ENCODE measurements around the gene GNPTAB. TPM values are rescaled to one million over a fixed set of nuclear protein-coding genes. Genes with fewer than 3 reads are reported as not detected.

Gene GNPTAB
- total and polyA plus RNA-seq, 2 of the 8 experiments (the other 6 are each of a cell fraction or from before 2014, with no cell fraction given), result 21.5 to 51.3 TPM

DNA sequence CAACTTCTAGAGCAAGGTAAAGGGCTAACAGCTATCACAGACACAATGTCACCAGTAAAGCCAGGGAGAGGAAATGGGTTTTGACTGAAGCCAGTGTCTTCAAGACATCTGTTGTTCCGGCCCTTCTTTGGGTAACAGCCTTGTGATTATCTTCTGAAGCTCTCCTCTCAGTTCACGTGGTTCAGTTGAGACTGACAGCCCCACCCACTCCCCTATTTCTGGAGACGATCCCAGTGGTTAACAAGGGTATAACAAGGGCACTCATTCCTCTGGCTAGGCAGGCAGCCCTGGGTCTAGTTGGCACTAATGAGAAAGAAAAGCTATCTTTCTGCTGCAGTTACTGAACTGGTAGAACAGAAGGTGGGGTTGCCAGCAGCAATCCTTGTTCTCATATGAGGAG, 6.9 kb downstream of the GNPTAB start:
- no peak overlapping the region for H3K27ac ChIP-seq (ENCODE audit: low read depth, low read length)
- H3K9me3 ChIP-seq (ENCODE audit: insufficient read depth in 2 of 2, low read depth in 1 of 2, low read length in 1 of 2), result 0 out of 4 replicates have a peak, but pooled peaks cover under 1 to 3% of the 10 kb centered on the region in 2 experiments
- no peaks in the 10 kb centered on the region for H3K27me3 ChIP-seq (replicated peaks in 1 of 4; ENCODE audit: control insufficient read depth in 3 of 4, extremely low read depth in 1 of 4, insufficient read depth in 3 of 4, low read length in 3 of 4)
- no peak overlapping the region for H3K14ac ChIP-seq (ENCODE audit: insufficient read length)
- H3K23me2 ChIP-seq (ENCODE audit: low read depth, low read length), result 0 out of 2 replicates have a peak, but pooled peaks cover 2% of the 10 kb centered on the region
- peaks cover 6 to 31% (median 22%) of the 10 kb centered on the region in 4 experiments for H3K4me1 ChIP-seq (replicated peaks in 1 of 4; ENCODE audit: control insufficient read depth in 3 of 4, insufficient read depth in 4 of 4, low read length in 3 of 4)
- no peak overlapping the region for H2BK15ac ChIP-seq (ENCODE audit: low read length)
- H3K79me1 ChIP-seq (ENCODE audit: low read depth, low read length), result peaks cover 3% of the 10 kb centered on the region; the same call in 1 of the 2 replicates
- H3K4me3 ChIP-seq (ENCODE audit: extremely low read depth in 1 of 4, insufficient read depth in 2 of 4, low read depth in 3 of 4, low read length in 4 of 4), result peak overlapping the region in 1 of 4 experiments; percentile 4; a peak in 1 of 8 replicates
- peaks cover 0 to 1% of the 10 kb centered on the region in 2 experiments for H4K20me1 ChIP-seq (replicated peaks in 1 of 2; ENCODE audit: control insufficient read depth in 1 of 2, insufficient read depth in 2 of 2, low read length in 2 of 2)
- H4K8ac ChIP-seq (ENCODE audit: extremely low read depth, insufficient read depth, low read length), result no peak overlapping the region; the same call in 1 of the 2 replicates
- no peak overlapping the region for H3K56ac ChIP-seq (replicated peaks; ENCODE audit: insufficient read length, low read depth, low read length)
- no peak overlapping the region for H2BK20ac ChIP-seq (ENCODE audit: low read length)
- peak in 1 of 2 experiments; percentile 50 for DNase-seq (ENCODE audit: low read depth in 1 of 2, low spot score in 2 of 2)
- POLR2A ChIA-PET (ENCODE audit: partially characterized antibody), result interaction anchor here (0.6 to 1.7 kb wide), 3 partner anchors 11 to 1973 kb away, joined by 3 to 4 read pairs (median 3); no protein-coding TSS in a partner anchor
- H3K79me2 ChIP-seq (ENCODE audit: control insufficient read depth in 1 of 2, insufficient read depth in 2 of 2, low read length in 2 of 2), result peaks cover 5 to 76% of the 10 kb centered on the region in 2 experiments
- H2BK120ac ChIP-seq (replicated peaks; ENCODE audit: low read depth, low read length), result no peak overlapping the region
- H3K4me2 ChIP-seq (ENCODE audit: insufficient read depth in 1 of 2, low read depth in 2 of 2, low read length in 2 of 2), result peak overlapping the region; percentile 4 to 6; a peak in 3 of 4 replicates
- CTCF ChIA-PET (ENCODE audit: partially characterized antibody), result interaction anchor here (0.7 to 12.7 kb wide), 18 partner anchors 8 to 417 kb away, joined by 3 to 190 read pairs (median 4); partner anchors contain the start of gene ARL1
- 0 out of 2 replicates have a peak overlapping the region, but pooled peaks have one; percentile 68 for H3K18ac ChIP-seq (ENCODE audit: extremely low read depth, low read length)
- H2BK12ac ChIP-seq (ENCODE audit: low read depth, low read length), result 0 out of 2 replicates have a peak overlapping the region, but pooled peaks have one; percentile 10
- H2AFZ ChIP-seq (ENCODE audit: low read length), result no peak overlapping the region
- no peak overlapping the region for H4K91ac ChIP-seq (replicated peaks; ENCODE audit: insufficient read length, low read length)
- H3K23ac ChIP-seq (ENCODE audit: insufficient read length), result no peak overlapping the region
- no peak overlapping the region for H2BK5ac ChIP-seq (ENCODE audit: low read depth, low read length)
- peak overlapping the region; percentile 55 for H4K5ac ChIP-seq (ENCODE audit: insufficient read length, low read depth, low read length)
- WGBS, 2 experiments (ENCODE audit: extremely low coverage in 1 of 2, insufficient coverage in 1 of 2, insufficient read length in 1 of 2, insufficient replicate concordance in 2 of 2, low coverage in 1 of 2, low lambda C conversion rate in 2 of 2, missing lambda C conversion rate in 1 of 2), result 32% methylated on average over 3 of the region's 3 CpGs; no CpG with 5 or more reads in 1 of the 2 experiments
- peak; percentile 76 for FAIRE-seq
- H2AK5ac ChIP-seq (ENCODE audit: low read depth, low read length), result no peak overlapping the region
- peak overlapping the region in 1 of 4 experiments; percentile 6; a peak in 1 of 7 replicates for H3K9ac ChIP-seq (replicated peaks in 1 of 4; ENCODE audit: extremely low read depth in 1 of 4, low read depth in 3 of 4, low read length in 3 of 4)
- H3K36me3 ChIP-seq (ENCODE audit: control insufficient read depth in 2 of 4, insufficient read depth in 4 of 4, low read length in 3 of 4), result no peaks in the 10 kb centered on the region; a peak in 2 of 8 replicates
- no peak overlapping the region for H3K4ac ChIP-seq (replicated peaks; ENCODE audit: insufficient read length, low read depth, low read length)
- TF ChIP-seq CHD1 (IDR thresholded peaks at IDR 0.05; ENCODE audit: low read depth, low read length), result no peak
- TF ChIP-seq HDAC6 (IDR thresholded peaks at IDR 0.05; ENCODE audit: low read depth, low read length), result no peak
- no peak for TF ChIP-seq BCL11A (IDR thresholded peaks at IDR 0.05; ENCODE audit: low read depth in 2 of 2, low read length in 2 of 2)
- no peak for TF ChIP-seq RNF2 (IDR thresholded peaks at IDR 0.05; ENCODE audit: borderline replicate concordance, low read depth, low read length, missing control alignments, poor library complexity, severe bottlenecking)
- no peak for TF ChIP-seq GABPA (IDR thresholded peaks at IDR 0.05; ENCODE audit: borderline replicate concordance, insufficient read depth, low read length)
- TF ChIP-seq JUN (IDR thresholded peaks at IDR 0.05; ENCODE audit: low read depth, low read length), result no peak
- TF ChIP-seq HDAC2 (IDR thresholded peaks at IDR 0.05; ENCODE audit: borderline replicate concordance in 1 of 2, low read depth in 2 of 2, low read length in 2 of 2), result peak in 1 of 2 experiments; percentile 72; a peak in 1 of 4 replicates
- TF ChIP-seq SIN3A (conservative IDR thresholded peaks at IDR 0.05 in 1 of 2, IDR thresholded peaks at IDR 0.05 in 1 of 2; ENCODE audit: low read depth in 1 of 2, low read length in 2 of 2), result peak in 1 of 2 experiments; percentile 93; a peak in 3 of 4 replicates
- TF ChIP-seq ASH2L (IDR thresholded peaks at IDR 0.05; ENCODE audit: low read length), result no peak
- no peak for TF ChIP-seq GTF2F1 (IDR thresholded peaks at IDR 0.05; ENCODE audit: borderline replicate concordance, low read depth, low read length)
- TF ChIP-seq POLR2A (IDR thresholded peaks at IDR 0.05; ENCODE audit: control extremely low read depth in 1 of 2, low read depth in 2 of 2, low read length in 2 of 2), result 0 out of 3 replicates have a peak, but pooled peaks of 1 of the 2 experiments have one; percentile 21
- TF ChIP-seq KDM4A (IDR thresholded peaks at IDR 0.05; ENCODE audit: low read depth, low read length, severe bottlenecking), result no peak
